B cell (primary cell): ENCODE measurements around the gene TBC1D22A.

ENCODE experiments used
- EZH2 ChIP-seq: IDR thresholded peaks from 2 replicates; pipeline ENCODE4 v1.6.1; 2012; ENCODE audit warnings: borderline replicate concordance, low read depth, mild to moderate bottlenecking, moderate library complexity, low read length; ENCODE audit not compliant: insufficient read depth, poor library complexity, severe bottlenecking
- TF ChIP-seq, protein P1 (sequence below): fragments of 200-600 bp; IDR thresholded peaks from one replicate; pipeline ENCODE4 v1.8.0; 2022; ENCODE audit warnings: antibody characterized with exemption, mild to moderate bottlenecking

DNA sequence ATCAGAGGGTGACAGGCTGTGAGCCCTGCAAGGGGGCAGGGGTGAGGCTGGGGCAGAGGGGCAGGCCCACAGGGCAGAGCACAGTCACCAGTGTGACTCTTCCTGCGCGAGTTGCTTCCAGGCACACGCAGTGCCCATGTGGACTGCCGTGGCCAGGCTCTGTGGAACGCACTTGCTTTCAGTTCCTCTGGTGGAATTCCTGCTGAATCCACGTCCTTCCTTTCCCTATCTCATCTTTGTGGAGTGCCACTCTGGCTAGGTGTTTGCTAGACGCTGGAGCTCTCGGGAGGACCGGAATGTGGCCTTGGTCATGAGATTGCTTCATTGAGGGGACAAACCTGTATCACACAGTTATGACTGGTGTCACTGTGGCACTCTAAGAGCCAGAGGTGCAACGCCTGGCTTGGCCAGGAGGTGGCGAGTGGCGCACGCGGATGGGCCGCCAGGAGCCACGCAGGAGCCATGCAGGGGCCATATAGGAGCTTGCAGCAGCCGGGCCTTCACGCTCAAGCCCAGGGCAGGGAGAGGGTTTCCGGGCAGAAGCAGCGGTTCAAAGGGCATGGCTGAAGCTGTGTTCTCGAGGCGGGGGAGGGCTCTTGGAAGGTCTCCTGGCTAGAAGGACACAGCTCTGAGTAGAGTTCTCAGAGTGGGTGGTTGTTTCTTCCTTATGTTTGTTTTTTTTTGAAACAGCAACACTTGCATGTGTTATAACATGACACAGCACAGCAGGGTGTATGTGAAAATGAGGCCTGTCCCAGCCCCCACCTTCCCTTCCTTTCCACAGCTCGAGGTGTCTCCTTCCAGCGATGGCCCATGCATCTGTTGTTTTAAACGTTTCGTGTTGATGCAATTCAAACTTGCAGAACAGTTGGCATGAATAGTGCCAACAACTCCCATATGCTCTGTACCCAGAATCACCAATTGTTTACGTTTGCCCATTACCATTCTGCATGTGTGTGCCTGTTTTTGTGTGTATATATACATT is 36.2 kb downstream of the TBC1D22A start:
- TF ChIP-seq, protein P1, sequence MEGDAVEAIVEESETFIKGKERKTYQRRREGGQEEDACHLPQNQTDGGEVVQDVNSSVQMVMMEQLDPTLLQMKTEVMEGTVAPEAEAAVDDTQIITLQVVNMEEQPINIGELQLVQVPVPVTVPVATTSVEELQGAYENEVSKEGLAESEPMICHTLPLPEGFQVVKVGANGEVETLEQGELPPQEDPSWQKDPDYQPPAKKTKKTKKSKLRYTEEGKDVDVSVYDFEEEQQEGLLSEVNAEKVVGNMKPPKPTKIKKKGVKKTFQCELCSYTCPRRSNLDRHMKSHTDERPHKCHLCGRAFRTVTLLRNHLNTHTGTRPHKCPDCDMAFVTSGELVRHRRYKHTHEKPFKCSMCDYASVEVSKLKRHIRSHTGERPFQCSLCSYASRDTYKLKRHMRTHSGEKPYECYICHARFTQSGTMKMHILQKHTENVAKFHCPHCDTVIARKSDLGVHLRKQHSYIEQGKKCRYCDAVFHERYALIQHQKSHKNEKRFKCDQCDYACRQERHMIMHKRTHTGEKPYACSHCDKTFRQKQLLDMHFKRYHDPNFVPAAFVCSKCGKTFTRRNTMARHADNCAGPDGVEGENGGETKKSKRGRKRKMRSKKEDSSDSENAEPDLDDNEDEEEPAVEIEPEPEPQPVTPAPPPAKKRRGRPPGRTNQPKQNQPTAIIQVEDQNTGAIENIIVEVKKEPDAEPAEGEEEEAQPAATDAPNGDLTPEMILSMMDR, result peak; percentile 79
- no peak for TF ChIP-seq EZH2
